Measurements from ENCODE around the gene ZNF433.

The ZNF433 gene

GRCh38 chr19:11987405-11988281, 47.8 kb downstream of the ZNF433 start:
- peak; percentile 71 to 74 for DNase-seq

DNA sequence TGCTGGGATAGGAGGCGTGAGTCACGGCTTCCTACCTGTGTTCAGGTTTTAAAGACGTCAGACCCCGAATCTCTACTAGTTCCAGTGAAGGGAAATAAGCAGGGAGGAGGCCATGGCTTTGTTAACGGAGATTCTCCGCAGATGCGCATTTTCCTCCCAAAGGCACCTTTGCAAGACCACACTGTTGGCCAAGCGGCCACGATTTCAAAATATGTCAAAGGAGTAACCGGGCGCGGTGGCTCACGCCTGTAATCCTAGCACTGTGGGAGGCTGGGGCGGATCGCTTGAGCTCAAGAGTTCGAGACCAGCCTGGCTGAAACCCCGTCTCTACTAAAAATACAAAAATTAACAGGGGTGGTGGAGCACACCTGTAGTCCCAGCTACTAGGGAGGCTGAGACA, 48.7 kb downstream of the ZNF433 start:
- no peak for DNase-seq

DNA sequence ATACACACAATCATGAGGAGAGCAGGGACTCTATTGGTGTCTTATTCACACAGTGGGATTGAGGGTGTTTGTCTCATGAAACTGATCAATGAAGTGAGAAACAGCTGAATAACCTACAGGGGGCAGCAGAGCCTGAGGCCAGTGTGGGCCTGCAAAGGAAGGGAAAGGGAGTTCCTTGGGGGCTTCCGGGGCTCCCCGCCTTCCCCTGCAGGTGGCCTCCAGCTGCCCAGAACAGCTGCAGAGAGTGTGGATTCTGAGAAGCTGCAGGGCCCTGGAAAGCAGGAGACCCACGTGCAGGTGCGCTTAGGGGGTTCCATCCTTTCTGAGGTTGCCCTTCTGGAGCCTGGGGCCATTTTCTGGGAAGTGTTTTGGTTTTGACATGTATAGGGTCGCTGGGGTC, 50.5 kb downstream of the ZNF433 start:
- no peak for DNase-seq

- no peak for DNase-seq
Observed at GRCh38 chr19:11982526-11982925, 53.0 kb downstream of the ZNF433 start.

DNA sequence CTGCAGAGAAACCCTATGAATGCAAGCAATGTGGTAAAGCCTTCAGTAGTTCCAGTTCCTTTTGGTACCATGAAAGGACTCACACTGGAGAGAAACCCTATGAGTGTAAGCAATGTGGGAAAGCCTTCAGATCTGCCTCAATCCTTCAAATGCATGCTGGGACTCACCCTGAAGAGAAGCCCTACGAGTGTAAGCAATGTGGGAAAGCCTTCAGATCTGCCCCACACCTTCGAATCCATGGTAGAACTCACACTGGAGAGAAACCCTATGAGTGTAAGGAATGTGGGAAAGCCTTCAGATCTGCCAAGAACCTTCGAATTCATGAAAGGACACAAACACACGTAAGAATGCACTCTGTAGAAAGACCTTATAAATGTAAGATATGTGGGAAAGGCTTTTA, 56.0 kb downstream of the ZNF433 start:
- no peak for DNase-seq

- no peak for DNase-seq
Observed at GRCh38 chr19:11978492-11979100, 56.9 kb downstream of the ZNF433 start.

DNA sequence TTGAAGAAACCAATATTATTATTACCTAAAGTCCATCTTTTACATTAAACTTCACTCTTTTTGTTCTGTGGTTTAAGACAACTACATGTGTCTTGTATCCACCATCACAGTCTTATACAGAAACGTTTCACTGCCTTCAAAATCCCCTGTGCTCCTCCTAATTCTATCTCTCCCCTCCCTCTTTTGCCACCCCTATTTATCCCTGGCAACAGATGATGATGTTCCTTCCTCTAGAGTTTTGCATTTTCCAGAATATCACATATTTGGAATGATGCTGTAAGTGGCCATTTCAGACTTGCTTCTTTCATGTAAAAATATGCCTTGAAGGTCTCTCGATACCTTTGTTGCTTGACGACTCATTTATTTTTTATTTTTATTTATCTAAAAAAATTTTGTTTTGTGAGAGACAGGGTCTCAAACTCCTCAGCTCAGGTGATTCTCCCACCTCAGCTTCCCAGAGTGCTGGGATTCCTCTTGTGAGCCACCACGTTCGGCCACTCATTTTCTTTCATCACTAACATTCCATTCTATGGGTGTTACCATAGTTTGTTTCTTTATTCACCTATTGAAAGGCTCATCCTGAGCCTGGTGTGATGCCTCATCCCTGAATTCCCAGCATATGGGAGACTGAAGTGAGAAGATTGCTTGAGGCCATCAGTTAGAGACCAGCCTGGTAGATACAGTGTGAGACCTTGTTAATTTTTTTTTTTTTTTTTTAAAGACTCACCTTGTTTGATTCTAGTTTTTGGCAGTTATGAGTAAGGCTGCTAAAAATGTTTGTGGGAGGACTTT, 62.3 kb downstream of the ZNF433 start:
- no peak for DNase-seq

DNA sequence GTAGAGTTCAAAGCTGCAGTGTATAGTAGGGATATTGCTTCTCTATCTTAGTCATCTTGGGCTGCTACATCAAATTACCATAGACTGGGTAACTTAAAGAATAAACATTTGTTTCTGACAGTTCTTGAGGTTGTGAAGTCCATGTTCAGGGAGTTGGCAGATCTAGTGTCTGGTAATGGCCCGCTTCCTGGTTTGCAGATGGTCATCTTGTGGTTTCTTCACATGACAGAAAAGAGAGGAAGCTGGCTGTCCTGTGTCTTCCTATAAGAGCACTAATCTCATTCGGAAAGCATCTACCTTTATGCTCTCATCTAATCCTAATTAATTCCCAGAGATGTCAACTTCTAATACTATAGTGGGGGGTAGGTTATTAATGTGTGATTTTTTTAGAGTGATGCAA, 64.4 kb downstream of the ZNF433 start:
- DNase-seq = no peak

GRCh38 chr19:11970174-11970573, 65.3 kb downstream of the ZNF433 start:
- DNase-seq = no peak

GRCh38 chr19:11964858-11965645, 70.4 kb downstream of the ZNF433 start, which contains the start of gene ZNF763:
Gene ZNF763 (plus strand): TSS chr19:11965040. CDS start chr19:11965209, 169 bp downstream.
- peak; percentile 71 to 73 for DNase-seq
